ENCODE measurements around the gene MYO3A.

- TF ChIP-seq CTCF (IDR thresholded peaks at IDR 0.05) (no peak), POLR2A (IDR thresholded peaks at IDR 0.05) (no peak)
These were observed 130.1 kb downstream of the MYO3A start for GRCh38 chr10:26064106-26064505.

Measured in esophagus squamous epithelium (tissue), 4 donors.